HG02943 (cell line): ENCODE data around the gene HDAC1.

ENCODE experiments used
- ATAC-seq: cut with Tn5 transposase; IDR thresholded peaks from one replicate; pipeline ENCODE4 v1.9.1; 2021; ENCODE audit warnings: mild to moderate bottlenecking, low read depth, moderate library complexity; ENCODE audit not compliant: unreplicated experiment

Gene HDAC1

DNA sequence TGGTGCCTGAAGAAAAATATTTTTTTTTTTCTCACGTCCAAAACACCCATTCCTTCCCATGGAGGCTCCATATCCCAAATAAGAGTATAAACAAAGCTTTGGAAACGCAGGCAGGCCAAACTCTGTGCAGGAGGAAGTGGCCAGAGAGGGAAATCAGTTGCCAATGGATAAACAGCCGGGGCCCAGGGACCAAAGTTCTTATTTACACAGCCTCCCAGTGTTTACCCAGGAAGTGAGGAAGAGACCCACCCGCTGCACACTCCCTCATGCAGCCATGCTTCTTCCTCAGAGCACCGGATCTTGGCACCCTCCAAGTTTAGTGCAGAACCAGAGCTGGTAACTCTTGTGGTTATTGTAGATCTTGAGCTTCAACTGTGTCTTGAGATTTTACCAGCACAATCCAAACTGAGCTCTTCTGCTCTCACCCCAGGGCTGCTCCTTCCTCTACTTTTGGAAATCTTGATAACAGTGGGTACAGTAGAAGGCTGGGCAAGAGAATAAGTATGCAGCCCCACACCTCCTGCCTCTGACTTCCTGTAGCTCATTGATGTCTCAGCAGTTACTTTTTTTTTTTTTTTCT, 29.9 kb downstream of the HDAC1 start:
- ATAC-seq: no peak

- no peak for ATAC-seq
These were observed 35.3 kb downstream of the HDAC1 start for GRCh38 chr1:32327204-32327603.

DNA sequence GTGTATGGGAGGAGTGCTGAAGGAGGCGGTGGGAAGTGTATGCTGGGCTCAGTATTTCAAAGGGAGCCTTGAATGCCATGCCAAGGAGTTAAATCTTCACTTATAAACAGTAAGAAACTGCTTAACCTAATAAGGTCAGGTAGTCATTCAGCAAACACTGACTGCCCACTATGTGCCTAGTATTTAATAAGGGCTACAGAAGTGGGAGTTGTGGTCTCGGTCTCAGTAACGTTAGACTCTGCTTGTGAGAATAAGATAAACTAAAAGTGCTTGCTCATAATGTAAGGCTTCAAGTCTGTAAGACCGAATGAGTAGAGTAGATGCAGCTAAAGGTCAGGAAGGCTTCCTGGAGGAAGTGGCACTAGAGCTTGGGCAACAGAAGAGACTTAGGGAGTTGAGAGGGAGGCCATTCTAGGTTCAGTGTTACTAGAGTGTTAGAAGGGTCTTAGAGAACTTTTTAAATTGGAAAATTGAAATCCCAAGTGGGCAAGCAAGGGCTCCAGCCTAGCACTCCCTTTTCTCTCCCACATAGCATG, 38.1 kb downstream of the HDAC1 start:
- ATAC-seq: no peak

- ATAC-seq: no peak
These were observed 38.8 kb downstream of the HDAC1 start for GRCh38 chr1:32330558-32331151.

- ATAC-seq: no peak
These were observed 39.7 kb downstream of the HDAC1 start for GRCh38 chr1:32331549-32331948.

GRCh38 chr1:32332290-32333079, 40.6 kb downstream of the HDAC1 start:
- ATAC-seq: no peak

DNA sequence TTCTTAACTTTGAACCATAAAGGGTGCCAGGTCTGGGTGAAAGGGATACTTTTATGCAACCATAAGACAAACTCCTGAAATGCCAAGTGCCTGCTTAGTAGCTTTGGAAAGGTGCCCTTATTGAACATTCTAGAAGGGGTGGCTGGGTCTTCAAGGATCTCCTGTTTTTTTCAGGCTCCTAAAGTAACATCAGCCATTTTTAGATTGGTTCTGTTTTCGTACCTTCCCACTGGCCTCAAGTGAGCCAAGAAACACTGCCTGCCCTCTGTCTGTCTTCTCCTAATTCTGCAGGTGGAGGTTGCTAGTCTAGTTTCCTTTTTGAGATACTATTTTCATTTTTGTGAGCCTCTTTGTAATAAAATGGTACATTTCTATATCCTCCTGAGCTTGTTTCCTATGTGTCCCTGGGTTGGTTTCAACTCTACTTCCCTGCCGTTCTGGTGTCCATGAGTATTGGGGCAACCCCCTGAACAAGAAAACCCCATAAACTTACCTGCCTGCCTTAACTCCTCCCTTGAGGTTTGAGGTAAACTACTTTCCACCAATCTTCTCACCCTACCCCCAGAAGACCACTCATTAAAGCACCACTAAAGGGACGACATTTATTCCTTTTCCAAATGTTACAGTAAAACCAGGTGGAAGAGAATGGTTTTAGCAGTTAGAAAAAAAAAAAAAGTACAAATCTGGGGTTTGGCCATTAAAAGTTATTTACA, 41.5 kb downstream of the HDAC1 start:
- ATAC-seq: no peak

GRCh38 chr1:32334274-32334861, 42.5 kb downstream of the HDAC1 start:
- ATAC-seq: no peak

- ATAC-seq: no peak
These were observed 43.1 kb downstream of the HDAC1 start for GRCh38 chr1:32334864-32335534.

DNA sequence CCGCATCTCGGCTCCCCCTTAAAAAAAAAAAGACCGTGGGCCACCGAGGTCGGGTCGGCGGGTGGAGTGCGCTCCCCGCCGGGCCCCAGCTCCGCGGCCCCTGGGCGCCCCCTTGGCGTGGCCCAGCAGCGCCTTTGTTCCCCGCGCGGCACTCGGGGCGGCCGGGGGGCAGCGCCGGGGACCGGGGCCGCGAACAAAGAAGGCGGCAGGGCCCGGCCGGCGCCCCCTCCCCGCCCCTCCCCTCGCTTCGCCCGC, 43.6 kb downstream of the HDAC1 start:
- ATAC-seq: no peak

DNA sequence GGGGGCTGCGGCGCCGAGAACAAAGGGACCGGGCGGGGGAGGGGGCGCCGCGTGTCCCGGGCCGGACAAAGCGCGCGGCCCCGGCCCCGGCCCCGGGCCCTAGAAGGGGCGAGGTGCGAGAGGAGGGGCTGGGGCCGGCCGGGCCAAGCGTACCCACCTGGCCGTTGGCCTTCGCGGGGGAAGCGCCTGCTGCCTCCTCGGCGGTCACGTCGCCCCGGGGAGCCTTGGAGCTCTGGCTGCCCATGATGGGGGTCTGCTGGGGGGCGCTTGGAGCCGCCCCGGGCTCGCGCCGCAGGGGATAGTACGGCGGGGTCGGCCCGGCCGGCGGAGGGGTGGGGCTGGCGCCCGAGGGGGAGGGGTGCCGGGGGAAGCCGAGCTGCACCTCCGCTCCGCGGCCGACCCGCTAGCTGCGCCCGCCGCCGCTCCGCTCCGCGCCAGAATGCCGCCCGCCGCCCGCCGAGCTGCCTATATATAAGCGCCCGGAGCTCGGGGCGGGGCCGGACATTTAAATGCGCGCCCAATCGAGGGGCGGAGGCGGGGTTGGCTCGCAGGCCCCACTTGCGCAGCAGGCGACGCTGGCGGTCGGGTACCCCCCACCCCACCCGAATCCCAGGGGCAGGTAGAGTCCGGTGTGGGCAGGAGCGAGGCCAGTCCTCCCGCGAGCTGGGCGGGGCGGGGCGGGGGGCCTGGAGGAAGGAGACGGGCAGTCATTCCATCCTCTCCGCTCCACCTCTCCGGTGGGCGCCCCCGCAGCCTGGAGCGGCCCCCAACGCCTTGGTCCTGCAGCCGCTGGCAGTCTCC, 44.1 kb downstream of the HDAC1 start, which contains the start of gene MARCKSL1:
TSS of gene MARCKSL1 (minus strand) at position 444 of the 801 bp plus-strand sequence. CDS start at position 244, 200 bp downstream.
- ATAC-seq: peak; percentile 38

GRCh38 chr1:32336591-32336932, 44.7 kb downstream of the HDAC1 start:
- no peak for ATAC-seq

DNA sequence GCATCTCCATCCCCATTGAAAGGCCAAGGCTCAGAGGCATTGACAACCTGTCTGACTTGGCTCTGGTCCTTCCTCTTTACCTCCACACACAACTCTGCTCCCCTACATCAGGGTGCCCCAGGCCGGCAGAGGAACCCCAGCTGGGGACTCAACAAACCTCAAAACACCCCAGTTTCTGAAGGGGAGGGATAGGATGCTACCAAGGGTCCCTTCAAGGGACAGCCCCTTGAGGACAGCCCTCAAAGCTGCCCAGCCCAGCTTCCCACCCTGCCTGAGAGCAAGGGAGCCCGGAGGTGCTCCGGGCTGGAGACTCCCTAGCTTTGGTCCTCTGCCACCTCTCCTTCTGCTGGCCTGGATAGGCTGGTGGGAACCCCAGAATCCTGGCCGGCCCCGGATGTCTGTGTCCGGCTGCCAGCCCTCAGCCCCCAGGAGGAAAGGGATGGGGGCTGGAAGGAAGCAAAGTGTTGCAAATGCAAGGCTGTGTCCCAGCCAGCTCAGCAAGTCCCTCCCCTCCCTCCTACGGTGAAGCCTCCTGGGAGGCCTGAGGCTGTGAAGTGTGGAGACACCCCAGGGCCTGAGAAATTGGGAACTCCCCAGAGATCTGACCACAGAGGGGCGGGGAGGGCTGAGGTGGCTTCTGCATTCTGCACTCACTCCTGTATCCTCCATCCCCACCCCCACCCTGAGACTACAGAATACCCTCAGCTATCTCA, 45.2 kb downstream of the HDAC1 start:
- ATAC-seq: no peak

DNA sequence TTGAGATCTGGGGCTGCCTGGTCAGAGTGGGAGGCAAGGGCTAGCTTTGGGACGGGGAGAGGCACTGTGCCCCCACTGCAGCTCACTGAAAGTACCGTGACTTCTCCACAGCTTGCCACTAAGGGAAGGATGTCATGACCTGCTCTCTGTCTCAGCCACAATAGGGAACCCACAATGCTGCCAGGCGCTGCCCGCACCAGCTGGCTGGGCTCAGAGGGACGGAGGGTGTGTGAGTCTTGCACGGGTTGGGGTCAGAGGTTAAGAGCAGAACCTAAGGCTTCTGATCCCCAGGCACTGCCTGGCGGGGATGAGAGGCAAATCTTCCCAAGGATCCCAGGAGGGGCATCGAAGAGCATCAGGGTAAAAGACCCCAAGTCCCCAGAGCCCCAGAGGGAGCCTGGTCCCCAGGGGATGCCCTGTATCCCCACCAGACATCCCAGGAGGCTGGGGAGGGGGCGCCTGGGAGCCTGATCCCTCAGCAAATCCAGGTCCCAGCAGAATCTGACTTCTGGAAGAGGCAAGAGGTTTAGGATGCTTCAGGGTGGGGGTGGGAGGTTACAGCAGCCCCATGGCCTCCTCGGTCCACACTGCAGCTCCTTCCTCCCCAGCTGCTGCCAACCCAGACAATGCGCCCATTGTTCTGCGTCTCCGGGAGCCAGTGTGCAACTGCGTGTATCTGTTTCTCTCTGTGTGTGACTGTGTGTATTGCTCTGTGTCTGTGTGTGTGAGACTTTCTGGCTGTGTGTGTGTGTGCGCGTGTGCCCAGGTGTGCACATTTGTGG, 46.2 kb downstream of the HDAC1 start:
- no peak for ATAC-seq

- no peak for ATAC-seq
These were observed 46.8 kb downstream of the HDAC1 start for GRCh38 chr1:32338637-32339145.

DNA sequence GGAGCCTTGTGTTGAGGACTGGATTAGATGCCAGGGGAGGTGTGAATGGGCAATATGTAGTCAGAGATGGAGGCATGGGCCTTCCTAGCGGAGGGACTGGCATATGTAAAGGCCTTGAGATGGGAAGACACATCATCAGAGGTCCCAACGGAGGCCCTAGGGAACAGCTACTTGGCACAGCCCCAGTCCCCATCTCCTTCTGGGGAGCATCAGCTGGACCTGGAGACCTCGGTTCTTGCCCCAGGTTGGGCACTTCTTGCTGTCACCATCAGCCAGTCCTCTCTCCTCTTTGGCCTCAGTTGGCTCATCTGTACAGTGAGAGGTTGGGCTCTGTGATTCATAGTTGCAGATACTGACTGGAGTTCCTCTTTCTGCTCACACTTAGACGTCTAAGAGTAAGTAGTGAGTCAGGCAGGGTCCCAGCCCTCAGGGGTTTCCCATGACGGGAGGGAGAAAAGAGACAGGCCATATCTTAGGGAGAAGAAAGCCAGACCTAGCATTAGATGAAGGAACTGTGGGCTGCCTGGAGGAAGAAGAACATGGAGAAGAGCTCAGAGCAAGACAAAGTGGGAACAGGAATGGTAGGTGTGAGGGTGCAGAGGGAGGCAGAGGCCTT, 47.6 kb downstream of the HDAC1 start:
- ATAC-seq: no peak

DNA sequence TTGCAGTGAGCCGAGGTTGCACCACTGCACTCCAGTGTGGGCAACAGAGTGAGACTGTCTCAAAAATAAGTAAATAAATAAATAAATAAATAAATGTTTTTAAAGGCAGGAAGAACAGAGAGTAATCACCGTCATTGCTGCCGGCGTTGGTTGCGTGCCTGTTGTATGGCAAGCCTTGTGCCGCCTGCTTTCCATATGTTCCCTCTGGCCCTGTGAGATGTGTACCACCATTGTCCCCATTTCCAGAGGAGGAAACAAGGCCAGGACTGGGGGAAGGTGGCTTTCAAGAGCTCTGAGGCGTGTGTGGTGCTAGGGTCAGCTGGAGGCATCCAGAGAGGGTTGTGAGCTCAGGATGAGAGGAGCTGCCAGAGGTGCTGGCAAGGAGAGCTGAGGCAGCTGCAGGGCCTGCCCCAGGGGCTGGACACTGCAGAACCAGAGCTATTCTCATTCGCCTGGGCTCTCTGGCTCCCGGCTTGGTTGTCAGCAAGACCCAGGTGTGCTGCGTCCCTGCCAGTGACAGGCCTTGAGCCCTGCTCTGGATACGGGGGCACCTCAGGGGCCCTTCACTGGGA, 49.4 kb downstream of the HDAC1 start:
- ATAC-seq: no peak
